ENCODE measurements around the gene IGFBPL1. TPM values are rescaled to one million over a fixed set of nuclear protein-coding genes. Genes with fewer than 3 reads are reported as not detected.

Gene IGFBPL1
- total RNA-seq, 1 experiment from 2014 or later = not detected

DNA sequence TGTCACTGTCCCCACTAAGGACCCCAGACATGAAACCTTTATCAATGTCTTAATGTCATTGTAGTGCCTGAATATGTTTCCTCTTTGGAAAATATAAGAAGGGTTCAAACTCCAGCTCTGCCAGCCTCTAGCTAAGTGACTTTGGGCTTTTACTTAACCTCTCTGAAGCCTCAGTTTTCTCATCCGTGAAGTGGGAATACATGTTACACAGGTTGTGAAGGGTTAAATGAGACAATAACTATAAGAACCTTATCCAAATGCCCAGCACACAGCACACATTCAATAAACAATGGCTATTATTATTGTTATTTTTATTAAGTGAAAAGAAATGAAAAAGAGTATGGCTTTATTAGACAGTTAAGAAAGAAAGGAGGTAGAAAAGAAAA is 15.7 kb upstream of the IGFBPL1 start:
- 0 out of 2 replicates have a peak, but pooled peaks cover 4% of the 10 kb centered on the region for H3F3A ChIP-seq (ENCODE audit: insufficient read depth, low read depth)
- no TSS peak for BruUV-seq (replicated peaks)
- no peak overlapping the region for H2AFZ ChIP-seq
- ChIA-PET CTCF (no interaction called here), POLR2A (ENCODE audit: unreplicated experiment) (no interaction called here)
- no peak overlapping the region for H3K4me3 ChIP-seq
- H3K4me2 ChIP-seq = no peak overlapping the region
- peaks cover 19% of the 10 kb centered on the region for H3K4me1 ChIP-seq (replicated peaks; ENCODE audit: insufficient read depth)
- intact Hi-C loops (cut with micrococcal nuclease; ENCODE audit: unreplicated experiment) = no loop called here
- H3K27ac ChIP-seq = no peak overlapping the region
- H3K36me3 ChIP-seq (ENCODE audit: low read depth) = no peaks in the 10 kb centered on the region
- DNase-seq = no peak
- no peaks in the 10 kb centered on the region for H3K9me2 ChIP-seq (ENCODE audit: insufficient read depth)
- no peaks in the 10 kb centered on the region for H3K79me2 ChIP-seq (ENCODE audit: low read depth)
- H3K27me3 ChIP-seq (ENCODE audit: insufficient read depth, low read depth) = no peaks in the 10 kb centered on the region
- no peaks in the 10 kb centered on the region for H4K20me1 ChIP-seq (ENCODE audit: insufficient read depth)
- no peaks in the 10 kb centered on the region for H3K9me3 ChIP-seq (ENCODE audit: insufficient read depth, low read depth)
- TF ChIP-seq, protein P1, sequence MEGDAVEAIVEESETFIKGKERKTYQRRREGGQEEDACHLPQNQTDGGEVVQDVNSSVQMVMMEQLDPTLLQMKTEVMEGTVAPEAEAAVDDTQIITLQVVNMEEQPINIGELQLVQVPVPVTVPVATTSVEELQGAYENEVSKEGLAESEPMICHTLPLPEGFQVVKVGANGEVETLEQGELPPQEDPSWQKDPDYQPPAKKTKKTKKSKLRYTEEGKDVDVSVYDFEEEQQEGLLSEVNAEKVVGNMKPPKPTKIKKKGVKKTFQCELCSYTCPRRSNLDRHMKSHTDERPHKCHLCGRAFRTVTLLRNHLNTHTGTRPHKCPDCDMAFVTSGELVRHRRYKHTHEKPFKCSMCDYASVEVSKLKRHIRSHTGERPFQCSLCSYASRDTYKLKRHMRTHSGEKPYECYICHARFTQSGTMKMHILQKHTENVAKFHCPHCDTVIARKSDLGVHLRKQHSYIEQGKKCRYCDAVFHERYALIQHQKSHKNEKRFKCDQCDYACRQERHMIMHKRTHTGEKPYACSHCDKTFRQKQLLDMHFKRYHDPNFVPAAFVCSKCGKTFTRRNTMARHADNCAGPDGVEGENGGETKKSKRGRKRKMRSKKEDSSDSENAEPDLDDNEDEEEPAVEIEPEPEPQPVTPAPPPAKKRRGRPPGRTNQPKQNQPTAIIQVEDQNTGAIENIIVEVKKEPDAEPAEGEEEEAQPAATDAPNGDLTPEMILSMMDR (conservative IDR thresholded peaks at IDR 0.05) = no peak

DNA sequence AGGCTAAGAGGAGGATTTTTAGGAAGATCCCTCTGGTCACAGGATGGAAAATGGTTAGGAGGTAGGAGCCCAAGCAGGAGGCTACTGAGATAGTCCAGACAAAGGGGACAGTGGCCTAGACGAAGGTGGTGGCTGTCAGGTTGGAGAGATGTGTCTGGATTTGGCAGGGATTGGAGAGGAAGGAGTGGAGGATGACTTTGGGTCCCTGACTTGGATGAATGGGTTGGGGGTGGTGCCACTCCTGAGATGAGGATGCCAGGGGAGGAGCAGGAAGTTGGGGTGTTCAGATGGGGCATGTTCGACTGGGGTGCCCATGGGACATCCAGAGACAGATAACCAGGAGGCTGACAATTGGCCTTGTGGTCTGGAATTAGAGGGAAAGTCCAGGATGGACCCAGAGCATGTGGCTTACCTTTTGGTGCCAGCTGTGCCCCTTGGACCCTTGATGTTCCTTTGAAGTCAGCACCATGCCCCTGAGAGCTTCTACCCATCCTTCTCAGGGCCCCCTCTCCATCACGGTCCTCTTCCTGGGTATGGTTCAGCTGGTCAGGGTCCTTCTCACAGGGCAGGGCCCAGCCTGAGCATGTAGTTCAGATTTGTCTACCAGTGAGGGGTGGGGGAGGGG is 15.1 kb upstream of the IGFBPL1 start:
- Histone ChIP-seq H3K9me3 (ENCODE audit: insufficient read depth, low read depth) (no peaks in the 10 kb centered on the region), H3F3A (ENCODE audit: insufficient read depth, low read depth) (0 out of 2 replicates have a peak, but pooled peaks cover 4% of the 10 kb centered on the region), H3K36me3 (ENCODE audit: low read depth) (no peaks in the 10 kb centered on the region), H2AFZ (no peak overlapping the region), H3K4me1 (replicated peaks; ENCODE audit: insufficient read depth) (peaks cover 19% of the 10 kb centered on the region), H3K27me3 (ENCODE audit: insufficient read depth, low read depth) (no peaks in the 10 kb centered on the region), H3K9me2 (ENCODE audit: insufficient read depth) (no peaks in the 10 kb centered on the region), H3K4me3 (no peak overlapping the region), H3K27ac (no peak overlapping the region), H4K20me1 (ENCODE audit: insufficient read depth) (no peaks in the 10 kb centered on the region), H3K4me2 (no peak overlapping the region), H3K79me2 (ENCODE audit: low read depth) (no peaks in the 10 kb centered on the region)
- DNase-seq = no peak
- no TSS peak for BruUV-seq (replicated peaks)
- intact Hi-C loops (cut with micrococcal nuclease; ENCODE audit: unreplicated experiment) = no loop called here
- ChIA-PET POLR2A (ENCODE audit: unreplicated experiment) (no interaction called here), CTCF (no interaction called here)
- TF ChIP-seq EZH2 (IDR thresholded peaks at IDR 0.05; ENCODE audit: low read depth) = no peak
- TF ChIP-seq, protein P1 (conservative IDR thresholded peaks at IDR 0.05) = no peak

DNA sequence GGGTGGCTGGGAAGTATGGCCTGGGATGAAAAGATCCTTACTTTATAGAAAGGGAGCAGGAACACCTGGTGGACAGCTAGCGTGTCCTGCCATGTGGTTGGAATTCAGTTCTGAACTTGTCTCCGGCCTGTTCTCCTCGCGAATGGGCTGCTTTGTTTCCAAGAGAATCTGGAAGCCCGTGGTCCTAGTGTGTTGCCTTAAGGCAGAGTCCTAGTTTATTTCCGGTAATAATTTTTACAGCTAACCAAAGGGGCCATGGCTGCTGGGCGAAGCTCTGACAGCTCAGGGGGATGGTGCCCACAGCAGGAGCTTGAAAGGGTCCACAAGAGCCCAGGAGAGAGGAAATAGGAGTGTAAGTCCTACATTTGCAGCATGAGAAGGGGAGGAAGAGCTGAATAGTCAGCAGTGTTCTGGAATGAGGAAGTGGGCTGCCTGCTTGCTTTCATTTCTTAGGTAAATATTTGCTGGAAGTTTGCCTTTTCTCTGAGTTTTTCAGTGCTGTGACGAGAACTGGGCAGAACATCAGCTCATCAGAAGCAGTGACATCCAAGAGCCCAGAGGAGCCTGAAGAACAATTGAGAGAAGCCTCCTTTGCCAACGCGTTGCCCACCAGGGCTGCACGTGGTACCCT is 13.1 kb upstream of the IGFBPL1 start:
- H3K27me3 ChIP-seq (ENCODE audit: insufficient read depth, low read depth) = no peaks in the 10 kb centered on the region
- no peak overlapping the region for H3K27ac ChIP-seq
- TF ChIP-seq EZH2 (IDR thresholded peaks at IDR 0.05; ENCODE audit: low read depth) = no peak
- 0 out of 2 replicates have a peak, but pooled peaks cover 4% of the 10 kb centered on the region for H3F3A ChIP-seq (ENCODE audit: insufficient read depth, low read depth)
- no peaks in the 10 kb centered on the region for H3K9me2 ChIP-seq (ENCODE audit: insufficient read depth)
- intact Hi-C loops (cut with micrococcal nuclease; ENCODE audit: unreplicated experiment) = no loop called here
- no peaks in the 10 kb centered on the region for H3K9me3 ChIP-seq (ENCODE audit: insufficient read depth, low read depth)
- ChIA-PET POLR2A (ENCODE audit: unreplicated experiment) (no interaction called here), CTCF (interaction anchor here (0.6 kb wide), 1 partner anchor 29 kb away, joined by 5 read pairs; no protein-coding TSS in a partner anchor)
- BruUV-seq (replicated peaks) = no TSS peak
- no peaks in the 10 kb centered on the region for H4K20me1 ChIP-seq (ENCODE audit: insufficient read depth)
- peaks cover 12% of the 10 kb centered on the region; the same call in 1 of the 2 replicates for H3K4me1 ChIP-seq (replicated peaks; ENCODE audit: insufficient read depth)
- H3K4me3 ChIP-seq = no peak overlapping the region
- peak overlapping the region; percentile 56 for H3K4me2 ChIP-seq
- DNase-seq = peak in 1 of 2 experiments; percentile 61
- no peaks in the 10 kb centered on the region for H3K36me3 ChIP-seq (ENCODE audit: low read depth)
- H3K79me2 ChIP-seq (ENCODE audit: low read depth) = no peaks in the 10 kb centered on the region
- 0 out of 2 replicates have a peak overlapping the region, but pooled peaks have one; percentile 48 for H2AFZ ChIP-seq

Data from PC-9 (cell line).